ENCODE measurements around the gene CACNA1S.

CACNA1S gene

DNA sequence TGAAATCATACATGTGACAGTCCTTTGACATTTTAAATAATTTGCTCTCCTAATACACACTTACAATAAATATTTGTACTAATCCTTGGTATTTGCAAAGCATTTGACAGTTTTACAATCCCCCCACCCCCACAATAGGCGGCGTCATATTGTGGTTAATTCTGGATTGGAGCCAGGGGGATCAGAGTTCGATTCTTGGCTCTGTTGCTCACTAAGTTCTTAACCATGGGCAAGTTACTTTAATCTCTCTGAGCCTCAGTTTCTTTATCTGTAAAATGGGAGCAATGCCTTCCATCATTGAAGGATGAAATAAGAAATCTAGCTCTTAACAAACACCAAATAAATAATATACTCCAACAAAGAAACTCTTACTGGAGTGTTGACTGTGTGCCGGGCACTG lies 23.8 kb downstream of the CACNA1S start:
- peaks cover 5% of the 10 kb centered on the region for H3K4me1 Mint-ChIP-seq (ENCODE audit: low read depth)
- no peak overlapping the region for H3K27ac Mint-ChIP-seq
- H3K9me3 Mint-ChIP-seq: no peaks in the 10 kb centered on the region
- no peaks in the 10 kb centered on the region for H3K36me3 Mint-ChIP-seq (ENCODE audit: low read depth)
- intact Hi-C loops (cut with micrococcal nuclease): no loop called here
- H3K27me3 Mint-ChIP-seq: peaks cover 16% of the 10 kb centered on the region
- H3K4me3 Mint-ChIP-seq: no peak overlapping the region

DNA sequence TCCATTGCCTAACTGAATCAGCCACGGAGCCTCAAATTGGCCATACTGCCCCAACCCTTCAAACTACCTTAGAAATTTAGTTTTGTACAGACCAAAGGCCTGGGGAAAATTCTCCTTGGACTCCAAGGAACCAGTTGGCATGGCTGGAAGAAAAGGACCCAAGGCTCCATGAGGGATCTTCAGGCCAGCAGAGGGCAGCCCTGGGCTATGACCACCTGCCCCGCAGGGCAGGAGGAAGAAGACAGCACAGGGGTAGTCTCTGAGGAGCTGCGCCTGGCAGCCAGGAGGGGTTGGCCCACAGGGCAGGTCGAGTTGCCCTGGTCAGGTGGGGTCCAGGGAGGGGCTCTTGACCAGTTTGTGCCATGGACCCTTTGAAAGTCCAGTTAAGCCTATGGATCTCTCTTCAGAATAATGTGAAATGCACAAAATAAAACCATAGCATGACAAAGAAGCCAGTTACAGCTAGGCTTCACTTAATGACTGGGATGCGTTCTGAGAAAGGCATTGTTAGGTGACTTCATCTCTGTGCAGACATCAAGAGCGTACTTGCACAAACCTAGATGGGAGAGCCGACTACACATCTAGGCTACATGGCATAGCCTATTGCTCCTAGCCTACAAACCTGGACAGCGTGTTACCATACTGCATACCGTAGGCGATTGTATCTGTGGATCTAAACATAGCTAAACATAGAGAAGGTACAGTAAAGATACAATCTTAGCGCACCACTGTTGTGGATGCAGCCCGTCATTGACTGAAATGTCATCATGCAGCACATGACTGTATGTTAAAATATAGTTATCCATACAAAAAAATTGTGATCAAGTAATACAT lies 26.1 kb downstream of the CACNA1S start:
- H3K4me3 Mint-ChIP-seq: no peak overlapping the region
- peaks cover 5% of the 10 kb centered on the region for H3K4me1 Mint-ChIP-seq (ENCODE audit: low read depth)
- H3K27ac Mint-ChIP-seq: no peak overlapping the region

DNA sequence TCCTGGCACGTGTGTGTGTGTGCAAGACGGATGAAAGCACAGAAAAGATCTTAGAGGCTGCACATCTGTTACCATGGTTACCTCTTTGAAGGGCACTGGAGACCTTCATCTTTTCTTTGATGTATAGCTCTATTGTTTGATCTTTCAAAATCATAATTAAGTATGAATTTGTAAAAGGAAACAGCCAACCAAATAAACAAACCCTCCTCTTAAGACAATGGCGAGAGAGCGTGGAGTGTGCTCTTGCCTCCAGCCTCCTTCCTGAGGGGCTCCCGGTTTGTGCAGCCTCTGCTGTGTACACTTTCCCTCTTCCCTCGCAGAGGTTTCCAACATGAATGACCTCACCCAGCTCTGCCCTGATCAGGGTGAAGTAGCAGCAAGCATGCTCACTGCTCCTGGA lies 27.9 kb downstream of the CACNA1S start:
- Mint-ChIP-seq H3K27me3 (peaks cover 17% of the 10 kb centered on the region), H3K36me3 (ENCODE audit: low read depth) (no peaks in the 10 kb centered on the region), H3K4me1 (ENCODE audit: low read depth) (peaks cover 5% of the 10 kb centered on the region), H3K9me3 (no peaks in the 10 kb centered on the region), H3K4me3 (no peak overlapping the region), H3K27ac (no peak overlapping the region)
- intact Hi-C loops (cut with micrococcal nuclease): no loop called here

More for the DNA sequence above, 26.1 kb downstream of the CACNA1S start:
- Mint-ChIP-seq H3K9me3 (no peaks in the 10 kb centered on the region), H3K36me3 (ENCODE audit: low read depth) (no peaks in the 10 kb centered on the region), H3K27me3 (peaks cover 17% of the 10 kb centered on the region)
- intact Hi-C loops (cut with micrococcal nuclease): loop anchor here (1.0 kb wide), 1 partner anchor 28 kb away; no protein-coding TSS in a partner anchor

DNA sequence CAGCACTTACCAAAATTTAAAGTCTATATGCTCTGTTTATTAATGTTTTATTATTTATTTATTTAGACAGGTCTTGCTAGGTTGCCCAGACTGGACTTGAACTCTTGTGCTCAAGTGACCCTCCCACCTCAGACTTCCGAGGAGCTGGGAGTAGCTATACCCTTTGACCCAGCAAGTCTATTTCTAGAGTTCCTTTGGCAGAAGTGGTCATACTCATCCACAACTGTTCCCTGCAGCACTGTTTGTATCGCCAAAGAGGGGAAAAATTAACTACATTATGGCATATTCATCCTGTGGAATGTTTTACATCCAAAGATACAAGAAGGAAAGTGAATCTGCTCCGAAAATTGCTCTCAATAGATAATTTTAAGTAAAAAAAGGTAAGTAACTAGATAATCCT lies 28.5 kb downstream of the CACNA1S start:
- peaks cover 19% of the 10 kb centered on the region for H3K27me3 Mint-ChIP-seq
- intact Hi-C loops (cut with micrococcal nuclease): no loop called here
- H3K4me3 Mint-ChIP-seq: no peak overlapping the region
- no peak overlapping the region for H3K27ac Mint-ChIP-seq
- no peaks in the 10 kb centered on the region for H3K9me3 Mint-ChIP-seq
- no peaks in the 10 kb centered on the region for H3K36me3 Mint-ChIP-seq (ENCODE audit: low read depth)
- peaks cover 5% of the 10 kb centered on the region for H3K4me1 Mint-ChIP-seq (ENCODE audit: low read depth)

DNA sequence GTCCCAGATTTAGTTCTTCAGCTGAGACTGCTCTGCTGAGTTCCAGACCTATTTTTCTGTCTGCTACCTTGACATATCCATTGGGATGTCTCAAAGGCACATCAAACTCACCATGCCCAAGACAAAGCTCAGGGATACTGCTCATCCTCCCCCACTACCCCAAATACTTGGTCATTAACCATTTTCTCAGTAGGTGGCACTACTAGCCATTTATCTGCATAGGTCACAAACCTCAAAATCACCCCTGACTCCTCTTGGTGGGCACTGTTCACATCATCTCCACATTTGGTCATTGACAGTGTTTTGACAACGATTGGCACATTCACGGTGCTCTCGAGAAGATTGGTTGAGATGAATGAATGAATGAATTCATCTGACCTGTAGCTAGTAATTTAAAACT lies 32.1 kb downstream of the CACNA1S start:
- H3K4me1 Mint-ChIP-seq (ENCODE audit: low read depth): no peaks in the 10 kb centered on the region

GRCh38 chr1:201077736-201078135 lies 34.5 kb downstream of the CACNA1S start:
- H3K36me3 Mint-ChIP-seq (ENCODE audit: low read depth): no peaks in the 10 kb centered on the region
- intact Hi-C loops (cut with micrococcal nuclease): no loop called here
- H3K4me1 Mint-ChIP-seq (ENCODE audit: low read depth): no peaks in the 10 kb centered on the region
- peaks cover 4% of the 10 kb centered on the region for H3K27me3 Mint-ChIP-seq
- no peaks in the 10 kb centered on the region for H3K9me3 Mint-ChIP-seq
- H3K4me3 Mint-ChIP-seq: no peak overlapping the region
- no peak overlapping the region for H3K27ac Mint-ChIP-seq

More for the DNA sequence above, 32.1 kb downstream of the CACNA1S start:
- no peaks in the 10 kb centered on the region for H3K9me3 Mint-ChIP-seq
- no peak overlapping the region for H3K4me3 Mint-ChIP-seq
- no peaks in the 10 kb centered on the region for H3K36me3 Mint-ChIP-seq (ENCODE audit: low read depth)
- intact Hi-C loops (cut with micrococcal nuclease): no loop called here
- peaks cover 8% of the 10 kb centered on the region for H3K27me3 Mint-ChIP-seq
- no peak overlapping the region for H3K27ac Mint-ChIP-seq

DNA sequence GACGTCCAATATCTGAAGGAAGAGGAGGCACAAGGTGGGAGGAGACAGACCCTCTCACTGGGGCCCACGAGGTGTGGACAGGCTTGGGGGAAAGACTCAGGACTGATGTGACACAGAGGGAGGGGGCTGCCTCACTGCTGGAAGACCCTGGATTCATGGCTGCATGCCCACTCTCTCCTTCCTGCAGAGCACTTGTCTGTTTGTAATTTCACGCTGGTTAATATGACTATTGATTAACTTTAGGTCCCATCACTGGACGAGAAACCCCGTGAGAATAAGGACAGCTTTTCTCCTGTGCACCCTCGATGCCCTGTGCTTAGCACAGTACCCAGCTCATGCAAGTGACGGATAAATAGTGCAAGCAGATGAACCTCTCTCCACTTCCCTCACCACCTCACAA lies 35.1 kb downstream of the CACNA1S start:
- H3K27me3 Mint-ChIP-seq: peaks cover 2% of the 10 kb centered on the region
- H3K36me3 Mint-ChIP-seq (ENCODE audit: low read depth): no peaks in the 10 kb centered on the region
- H3K4me1 Mint-ChIP-seq (ENCODE audit: low read depth): no peaks in the 10 kb centered on the region
- intact Hi-C loops (cut with micrococcal nuclease): no loop called here
- H3K4me3 Mint-ChIP-seq: no peak overlapping the region
- no peaks in the 10 kb centered on the region for H3K9me3 Mint-ChIP-seq
- H3K27ac Mint-ChIP-seq: no peak overlapping the region

GRCh38 chr1:201076092-201076491 lies 36.1 kb downstream of the CACNA1S start:
- Mint-ChIP-seq H3K4me3 (no peak overlapping the region), H3K36me3 (ENCODE audit: low read depth) (no peaks in the 10 kb centered on the region), H3K9me3 (no peaks in the 10 kb centered on the region), H3K27me3 (peaks cover 2% of the 10 kb centered on the region), H3K4me1 (ENCODE audit: low read depth) (no peaks in the 10 kb centered on the region), H3K27ac (no peak overlapping the region)
- intact Hi-C loops (cut with micrococcal nuclease): no loop called here

- Mint-ChIP-seq H3K27me3 (peaks cover under 1% of the 10 kb centered on the region), H3K27ac (no peak overlapping the region), H3K4me1 (ENCODE audit: low read depth) (no peaks in the 10 kb centered on the region), H3K9me3 (no peaks in the 10 kb centered on the region), H3K4me3 (no peak overlapping the region), H3K36me3 (ENCODE audit: low read depth) (no peaks in the 10 kb centered on the region)
- intact Hi-C loops (cut with micrococcal nuclease): no loop called here
Observed at GRCh38 chr1:201074018-201074417, 38.2 kb downstream of the CACNA1S start.

- no peaks in the 10 kb centered on the region for H3K27me3 Mint-ChIP-seq
- H3K27ac Mint-ChIP-seq: no peak overlapping the region
- intact Hi-C loops (cut with micrococcal nuclease): no loop called here
- H3K9me3 Mint-ChIP-seq: no peaks in the 10 kb centered on the region
- H3K36me3 Mint-ChIP-seq (ENCODE audit: low read depth): no peaks in the 10 kb centered on the region
- H3K4me3 Mint-ChIP-seq: no peak overlapping the region
- no peaks in the 10 kb centered on the region for H3K4me1 Mint-ChIP-seq (ENCODE audit: low read depth)
Observed at GRCh38 chr1:201072922-201073321, 39.3 kb downstream of the CACNA1S start.

DNA sequence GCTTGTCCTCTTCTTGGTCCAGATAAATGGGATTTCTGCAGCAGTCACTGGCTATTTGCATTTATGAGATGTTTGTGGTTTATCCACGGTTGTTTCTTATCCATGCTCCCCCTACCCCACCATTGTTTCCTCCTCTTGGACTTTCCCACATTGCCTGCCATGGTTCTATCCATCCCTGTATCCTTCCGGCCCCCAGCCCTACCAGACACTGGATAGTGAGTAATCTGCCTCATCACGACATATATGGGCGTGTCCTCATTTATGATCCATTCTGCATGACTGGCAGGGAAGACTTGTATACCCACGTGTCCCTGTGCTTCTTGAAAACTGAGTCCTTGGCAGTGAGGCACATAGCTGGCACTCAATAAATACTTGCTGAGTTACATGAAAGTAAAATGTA lies 40.1 kb downstream of the CACNA1S start:
- Mint-ChIP-seq H3K9me3 (no peaks in the 10 kb centered on the region), H3K4me1 (ENCODE audit: low read depth) (no peaks in the 10 kb centered on the region), H3K27me3 (no peaks in the 10 kb centered on the region), H3K27ac (no peak overlapping the region), H3K36me3 (ENCODE audit: low read depth) (no peaks in the 10 kb centered on the region), H3K4me3 (no peak overlapping the region)
- intact Hi-C loops (cut with micrococcal nuclease): no loop called here

- no peak overlapping the region for H3K27ac Mint-ChIP-seq
- H3K4me1 Mint-ChIP-seq (ENCODE audit: low read depth): no peaks in the 10 kb centered on the region
- no peaks in the 10 kb centered on the region for H3K9me3 Mint-ChIP-seq
- intact Hi-C loops (cut with micrococcal nuclease): no loop called here
- H3K36me3 Mint-ChIP-seq (ENCODE audit: low read depth): no peaks in the 10 kb centered on the region
- peaks cover 2% of the 10 kb centered on the region for H3K27me3 Mint-ChIP-seq
- H3K4me3 Mint-ChIP-seq: no peak overlapping the region
Observed at GRCh38 chr1:201069636-201070035, 42.6 kb downstream of the CACNA1S start.

GRCh38 chr1:201068976-201069375 lies 43.2 kb downstream of the CACNA1S start:
- H3K36me3 Mint-ChIP-seq (ENCODE audit: low read depth): no peaks in the 10 kb centered on the region
- no peak overlapping the region for H3K27ac Mint-ChIP-seq
- no peaks in the 10 kb centered on the region for H3K9me3 Mint-ChIP-seq
- peaks cover 2% of the 10 kb centered on the region for H3K27me3 Mint-ChIP-seq
- intact Hi-C loops (cut with micrococcal nuclease): no loop called here
- H3K4me3 Mint-ChIP-seq: no peak overlapping the region
- no peaks in the 10 kb centered on the region for H3K4me1 Mint-ChIP-seq (ENCODE audit: low read depth)

- Mint-ChIP-seq H3K27me3 (peaks cover 2% of the 10 kb centered on the region), H3K4me3 (no peak overlapping the region), H3K4me1 (ENCODE audit: low read depth) (no peaks in the 10 kb centered on the region), H3K36me3 (ENCODE audit: low read depth) (no peaks in the 10 kb centered on the region), H3K27ac (no peak overlapping the region), H3K9me3 (no peaks in the 10 kb centered on the region)
- intact Hi-C loops (cut with micrococcal nuclease): no loop called here
Observed at GRCh38 chr1:201066986-201067385, 45.2 kb downstream of the CACNA1S start.

GRCh38 chr1:201065686-201066085 lies 46.5 kb downstream of the CACNA1S start:
- H3K4me1 Mint-ChIP-seq (ENCODE audit: low read depth): no peaks in the 10 kb centered on the region
- H3K4me3 Mint-ChIP-seq: no peak overlapping the region
- no peaks in the 10 kb centered on the region for H3K36me3 Mint-ChIP-seq (ENCODE audit: low read depth)
- no peak overlapping the region for H3K27ac Mint-ChIP-seq
- intact Hi-C loops (cut with micrococcal nuclease): no loop called here
- peaks cover 2% of the 10 kb centered on the region for H3K27me3 Mint-ChIP-seq
- H3K9me3 Mint-ChIP-seq: no peaks in the 10 kb centered on the region
